Measurements from ENCODE around the gene EMC8. TPM values are rescaled to one million over a fixed set of nuclear protein-coding genes. Genes with fewer than 3 reads are reported as not detected.
A peak's percentile ranks its signal among the peaks of the same experiment; 100 is the strongest.

The EMC8 gene
- total RNA-seq, 1 experiment from 2014 or later = 62.7 TPM

GRCh38 chr16:85826686-85827247 lies 27.4 kb upstream of the EMC8 start:
- Histone ChIP-seq H3K27me3 (replicated peaks; ENCODE audit: insufficient read depth, low read depth, low read length, poor library complexity) (peaks cover 34% of the 10 kb centered on the region), H3K9me3 (ENCODE audit: low read depth, low read length, poor library complexity, severe bottlenecking) (no peaks in the 10 kb centered on the region), H3K27ac (ENCODE audit: low read depth, low read length, poor library complexity, severe bottlenecking) (no peak overlapping the region), H3K36me3 (ENCODE audit: insufficient read depth, low read length, poor library complexity, severe bottlenecking) (no peaks in the 10 kb centered on the region), H3K4me1 (ENCODE audit: insufficient read depth, low read length, poor library complexity, severe bottlenecking) (no peaks in the 10 kb centered on the region), H3K4me3 (ENCODE audit: low read depth, low read length, poor library complexity, severe bottlenecking) (no peak overlapping the region)
- BruUV-seq (replicated peaks) = no TSS peak
- POLR2A ChIA-PET (ENCODE audit: low non-redundant PET) = no interaction called here
- CTCF ChIA-PET = no interaction called here
- intact Hi-C loops (cut with micrococcal nuclease; ENCODE audit: unreplicated experiment) = no loop called here
- DNase-seq (ENCODE audit: low spot score) = no peak
- TF ChIP-seq EZH2 (IDR thresholded peaks at IDR 0.05; ENCODE audit: borderline replicate concordance, low read depth, low read length, poor library complexity, severe bottlenecking) (no peak), CTCF (conservative IDR thresholded peaks at IDR 0.05; ENCODE audit: low read depth, low read length) (no peak)

- BruUV-seq (replicated peaks) = no TSS peak
- no peaks in the 10 kb centered on the region for H3K4me1 ChIP-seq (ENCODE audit: insufficient read depth, low read length, poor library complexity, severe bottlenecking)
- no peaks in the 10 kb centered on the region for H3K36me3 ChIP-seq (ENCODE audit: insufficient read depth, low read length, poor library complexity, severe bottlenecking)
- DNase-seq (ENCODE audit: low spot score) = no peak
- no peak overlapping the region for H3K27ac ChIP-seq (ENCODE audit: low read depth, low read length, poor library complexity, severe bottlenecking)
- H3K9me3 ChIP-seq (ENCODE audit: low read depth, low read length, poor library complexity, severe bottlenecking) = no peaks in the 10 kb centered on the region
- peaks cover 28% of the 10 kb centered on the region for H3K27me3 ChIP-seq (replicated peaks; ENCODE audit: insufficient read depth, low read depth, low read length, poor library complexity)
- H3K4me3 ChIP-seq (ENCODE audit: low read depth, low read length, poor library complexity, severe bottlenecking) = no peak overlapping the region
- ChIA-PET CTCF (no interaction called here), POLR2A (ENCODE audit: low non-redundant PET) (no interaction called here)
- intact Hi-C loops (cut with micrococcal nuclease; ENCODE audit: unreplicated experiment) = no loop called here
- TF ChIP-seq CTCF (conservative IDR thresholded peaks at IDR 0.05; ENCODE audit: low read depth, low read length) (0 out of 2 replicates have a peak, but pooled peaks have one; percentile 22), EZH2 (IDR thresholded peaks at IDR 0.05; ENCODE audit: borderline replicate concordance, low read depth, low read length, poor library complexity, severe bottlenecking) (no peak)
Observed at GRCh38 chr16:85825326-85825725, 26.0 kb upstream of the EMC8 start.

GRCh38 chr16:85824161-85825135 lies 25.1 kb upstream of the EMC8 start:
- H3K9me3 ChIP-seq (ENCODE audit: low read depth, low read length, poor library complexity, severe bottlenecking) = no peaks in the 10 kb centered on the region
- no peaks in the 10 kb centered on the region for H3K4me1 ChIP-seq (ENCODE audit: insufficient read depth, low read length, poor library complexity, severe bottlenecking)
- TF ChIP-seq CTCF (conservative IDR thresholded peaks at IDR 0.05; ENCODE audit: low read depth, low read length) (no peak), EZH2 (IDR thresholded peaks at IDR 0.05; ENCODE audit: borderline replicate concordance, low read depth, low read length, poor library complexity, severe bottlenecking) (no peak)
- ChIA-PET POLR2A (ENCODE audit: low non-redundant PET) (no interaction called here), CTCF (no interaction called here)
- intact Hi-C loops (cut with micrococcal nuclease; ENCODE audit: unreplicated experiment) = no loop called here
- no peaks in the 10 kb centered on the region for H3K36me3 ChIP-seq (ENCODE audit: insufficient read depth, low read length, poor library complexity, severe bottlenecking)
- no TSS peak for BruUV-seq (replicated peaks)
- DNase-seq (ENCODE audit: low spot score) = no peak
- H3K27me3 ChIP-seq (replicated peaks; ENCODE audit: insufficient read depth, low read depth, low read length, poor library complexity) = peaks cover 32% of the 10 kb centered on the region
- H3K27ac ChIP-seq (ENCODE audit: low read depth, low read length, poor library complexity, severe bottlenecking) = no peak overlapping the region
- no peak overlapping the region for H3K4me3 ChIP-seq (ENCODE audit: low read depth, low read length, poor library complexity, severe bottlenecking)
